Uterus (tissue), 4 donors: Measurements from ENCODE around the gene GAP43. TPM values are rescaled to one million over a fixed set of nuclear protein-coding genes. Genes with fewer than 3 reads are reported as not detected.

Source experiments
- DNase-seq, 2 donors: peaks; one replicate each; pipeline ENCODE4 v3.0.0-alpha.2; 2019 to 2020
- H3K27ac ChIP-seq, 2 donors: fragments of 200-600 bp; sonication (generic); 1 replicate in 1 of 2; 2 replicates in 1 of 2; pipeline ENCODE4 v1.5.1; 2016 to 2018
- H3K27me3 ChIP-seq, 2 donors: fragments of 200-600 bp; sonication (generic); one replicate each; pipeline ENCODE4 v1.5.1; 2018 to 2019; ENCODE audit warnings: control low read depth in 1 of 2
- H3K36me3 ChIP-seq, 2 donors: fragments of 200-600 bp; sonication (generic); one replicate each; pipeline ENCODE4 v1.5.1; 2019; ENCODE audit warnings: control low read depth in 1 of 2
- H3K4me1 ChIP-seq, 2 donors: fragments of 200-600 bp; sonication (generic); one replicate each; pipeline ENCODE4 v1.5.1; 2018 to 2019; ENCODE audit warnings: control low read depth in 1 of 2
- H3K4me3 ChIP-seq, 2 donors: fragments of 200-600 bp; sonication (generic); 1 replicate in 1 of 2; 2 replicates in 1 of 2; pipeline ENCODE4 v1.5.1; 2018 to 2019; ENCODE audit warnings: mild to moderate bottlenecking in 1 of 2
- H3K9me3 ChIP-seq, 2 donors: fragments of 200-600 bp; sonication (generic); one replicate each; pipeline ENCODE4 v1.5.1; 2019; ENCODE audit warnings: control low read depth in 1 of 2
- CTCF ChIP-seq, 4 experiments: fragments of 200-600 bp in 2 of 4; fragments of 450-650 bp in 2 of 4; sonication (generic) in 2 of 4; IDR thresholded peaks; one replicate each; pipeline ENCODE4 v1.5.1; 2016 to 2019; ENCODE audit warnings: antibody characterized with exemption in 4 of 4, mild to moderate bottlenecking in 2 of 4, moderate library complexity in 1 of 4
- POLR2A ChIP-seq, 2 donors: fragments of 450-650 bp; IDR thresholded peaks; one replicate each; pipeline ENCODE4 v1.6.1; 2016; ENCODE audit warnings: antibody characterized with exemption in 2 of 2, mild to moderate bottlenecking in 1 of 2, moderate library complexity in 1 of 2
- intact Hi-C: fragments of 100-400 bp; cut with DNase I; formaldehyde crosslinking; loops from one replicate; pipeline ENCODE4 v1.15.1; 2023; ENCODE audit warnings: low total_unique reads
- total RNA-seq, 4 donors: library from RNA; depleted of rRNA in 3 of 4; stranded (reverse); fragments of >200 nt in 3 of 4; gene quantifications; one replicate each; pipeline versions ENCODE4 v1.1.0 to v1.2.4, GENCODE V29; 2014 to 2023
- donor health status: DM: yes; HTN: yes; CAD: no.

GAP43 gene
- total RNA-seq, 4 donors from 2014 or later, result 7.0 TPM; not detected in 3

GRCh38 chr3:115646027-115646690, 22.8 kb downstream of the GAP43 start:
- Histone ChIP-seq H3K36me3 (no peaks in the 10 kb centered on the region), H3K27ac (no peak overlapping the region), H3K27me3 (no peaks in the 10 kb centered on the region), H3K4me1 (no peaks in the 10 kb centered on the region), H3K4me3 (no peak overlapping the region), H3K9me3 (no peaks in the 10 kb centered on the region)
- DNase-seq, result no peak
- intact Hi-C loops, result no loop called here
- TF ChIP-seq POLR2A (IDR thresholded peaks at IDR 0.05), result no peak
- no peak for TF ChIP-seq CTCF (IDR thresholded peaks at IDR 0.05)

- no peak overlapping the region for H3K4me3 ChIP-seq
- H3K27ac ChIP-seq, result no peak overlapping the region
- H3K36me3 ChIP-seq, result no peaks in the 10 kb centered on the region
- no peaks in the 10 kb centered on the region for H3K9me3 ChIP-seq
- intact Hi-C loops, result no loop called here
- H3K27me3 ChIP-seq, result no peaks in the 10 kb centered on the region
- DNase-seq, result no peak
- no peaks in the 10 kb centered on the region for H3K4me1 ChIP-seq
- TF ChIP-seq POLR2A (IDR thresholded peaks at IDR 0.05) (no peak), CTCF (IDR thresholded peaks at IDR 0.05) (no peak)
These were observed 25.2 kb downstream of the GAP43 start for GRCh38 chr3:115648559-115648958.

- Histone ChIP-seq H3K4me3 (no peak overlapping the region), H3K36me3 (no peaks in the 10 kb centered on the region), H3K27ac (no peak overlapping the region), H3K27me3 (no peaks in the 10 kb centered on the region), H3K9me3 (no peaks in the 10 kb centered on the region), H3K4me1 (no peaks in the 10 kb centered on the region)
- intact Hi-C loops, result no loop called here
- no peak for DNase-seq
- TF ChIP-seq CTCF (IDR thresholded peaks at IDR 0.05), result no peak
- TF ChIP-seq POLR2A (IDR thresholded peaks at IDR 0.05), result no peak
These were observed 27.8 kb downstream of the GAP43 start for GRCh38 chr3:115651087-115651486.

GRCh38 chr3:115651599-115651998, 28.3 kb downstream of the GAP43 start:
- Histone ChIP-seq H3K4me1 (no peaks in the 10 kb centered on the region), H3K9me3 (no peaks in the 10 kb centered on the region), H3K36me3 (no peaks in the 10 kb centered on the region), H3K27ac (no peak overlapping the region), H3K27me3 (no peaks in the 10 kb centered on the region), H3K4me3 (no peak overlapping the region)
- intact Hi-C loops, result no loop called here
- no peak for DNase-seq
- TF ChIP-seq POLR2A (IDR thresholded peaks at IDR 0.05), result no peak
- TF ChIP-seq CTCF (IDR thresholded peaks at IDR 0.05), result no peak

- intact Hi-C loops, result no loop called here
- Histone ChIP-seq H3K27ac (no peak overlapping the region), H3K27me3 (no peaks in the 10 kb centered on the region), H3K4me3 (no peak overlapping the region), H3K36me3 (no peaks in the 10 kb centered on the region), H3K4me1 (no peaks in the 10 kb centered on the region), H3K9me3 (no peaks in the 10 kb centered on the region)
- no peak for DNase-seq
- no peak for TF ChIP-seq CTCF (IDR thresholded peaks at IDR 0.05)
- TF ChIP-seq POLR2A (IDR thresholded peaks at IDR 0.05), result no peak
These were observed 29.4 kb downstream of the GAP43 start for GRCh38 chr3:115652738-115653137.
